Anterior cingulate cortex (tissue), 58 donors: ENCODE measurements around the gene VAC14.
"Not testable (repeated sequence)": the region's sequence is repeated elsewhere in the genome, so short reads cannot be mapped to it uniquely, and the experiment has no call there.

Experiments used
- DNase-seq, 58 donors: peaks; one replicate each; lab custom pipeline; 2025; lab: John Stamatoyannopoulos, UW

VAC14 gene

DNA sequence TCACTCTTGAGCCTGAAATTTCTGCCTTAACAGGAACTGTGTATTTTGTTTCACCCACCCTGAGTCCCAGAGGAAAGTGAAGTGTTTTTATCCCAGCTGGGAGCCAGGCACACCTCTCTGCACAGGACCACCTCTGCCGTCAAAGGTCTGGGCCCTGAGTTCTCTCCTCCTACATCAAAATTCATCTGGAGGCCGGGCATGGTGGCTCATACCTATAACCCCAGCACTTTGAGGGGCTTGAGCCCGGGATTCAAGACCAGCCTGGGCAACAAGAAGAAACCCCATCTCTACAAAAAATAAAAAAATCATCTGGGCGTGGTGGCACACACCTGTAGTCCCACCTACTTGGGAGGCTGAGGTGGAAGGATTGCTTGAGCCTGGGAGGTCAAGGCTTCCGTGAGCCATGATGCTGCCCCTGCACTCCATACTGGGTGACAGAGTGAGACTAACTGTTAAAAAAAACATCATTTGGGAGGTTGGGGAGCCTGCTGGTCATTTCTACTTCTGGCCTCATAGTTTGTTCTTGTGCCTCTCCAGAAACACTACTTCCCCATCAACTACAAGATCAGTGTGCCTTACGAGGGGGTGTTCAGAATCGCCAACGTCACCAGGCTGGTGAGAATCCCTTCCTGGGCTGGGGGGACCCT lies 144.8 kb downstream of the VAC14 start:
- no peak for DNase-seq

DNA sequence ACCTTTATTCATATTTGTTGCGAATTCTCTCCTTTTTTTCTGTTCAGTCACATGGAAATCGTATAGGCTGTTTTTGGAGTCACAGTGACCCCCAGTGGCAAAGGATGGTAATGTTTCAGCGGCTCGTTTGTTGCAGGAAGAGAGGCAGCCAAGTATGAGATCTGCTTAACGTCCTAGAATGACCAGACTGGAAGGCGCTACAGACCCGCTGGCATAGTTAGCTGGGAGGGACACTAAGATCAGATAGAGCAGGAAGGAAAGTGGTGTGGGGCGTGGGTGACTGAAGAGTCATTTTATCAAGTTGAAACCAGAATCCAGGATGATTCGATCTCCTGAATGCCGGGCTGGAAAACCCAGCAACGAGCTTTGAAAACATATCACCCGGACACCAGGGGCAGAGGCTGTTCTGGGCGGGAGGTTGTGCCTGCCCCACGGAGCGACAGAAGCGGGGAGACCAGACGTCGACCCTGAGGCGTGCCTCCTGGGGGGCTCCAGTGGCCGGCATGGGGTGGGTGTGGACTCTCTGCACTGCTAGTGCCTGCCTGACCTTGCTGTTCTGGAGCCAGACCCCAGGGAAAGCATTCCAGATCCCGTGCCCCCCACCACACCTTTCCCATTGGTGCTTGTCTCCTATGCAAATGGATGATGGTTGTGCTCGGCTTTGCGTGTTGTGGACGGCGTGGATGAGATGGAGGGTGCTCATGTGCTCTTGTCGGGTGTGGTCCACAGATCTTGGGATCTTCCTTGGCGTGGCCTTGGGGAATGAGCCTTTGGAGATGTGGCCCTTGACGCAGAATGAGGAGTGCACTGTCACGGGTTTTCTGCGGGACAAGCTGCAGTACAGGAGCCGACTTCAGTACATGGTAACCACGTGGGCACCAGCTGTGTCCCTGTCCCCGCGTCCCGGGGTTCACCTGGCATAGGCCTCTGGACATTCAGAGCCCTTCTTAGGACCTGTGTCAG lies 146.9 kb downstream of the VAC14 start:
- DNase-seq: peak in 49 of 58 donors; percentile 38 to 84 (median 62)

DNA sequence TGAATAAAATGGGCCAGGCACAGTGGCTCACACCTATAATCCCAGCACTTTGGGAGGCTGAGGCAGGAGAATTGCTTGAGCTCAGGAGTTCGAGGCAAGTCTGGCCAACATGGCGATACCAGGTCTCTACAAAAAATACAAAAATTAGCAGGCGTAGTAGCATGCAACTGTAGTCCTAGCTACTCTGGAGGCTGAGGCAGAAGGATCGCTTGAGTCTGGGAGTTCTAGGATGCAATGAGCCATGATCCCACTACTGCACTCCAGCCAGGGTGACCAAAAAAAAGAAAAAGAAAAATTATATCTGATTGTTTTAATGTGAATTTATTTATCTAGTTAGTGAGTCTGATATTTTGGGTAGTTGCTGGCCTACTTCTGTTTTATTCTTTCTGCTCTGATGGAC lies 147.6 kb downstream of the VAC14 start:
- DNase-seq: no peak

DNA sequence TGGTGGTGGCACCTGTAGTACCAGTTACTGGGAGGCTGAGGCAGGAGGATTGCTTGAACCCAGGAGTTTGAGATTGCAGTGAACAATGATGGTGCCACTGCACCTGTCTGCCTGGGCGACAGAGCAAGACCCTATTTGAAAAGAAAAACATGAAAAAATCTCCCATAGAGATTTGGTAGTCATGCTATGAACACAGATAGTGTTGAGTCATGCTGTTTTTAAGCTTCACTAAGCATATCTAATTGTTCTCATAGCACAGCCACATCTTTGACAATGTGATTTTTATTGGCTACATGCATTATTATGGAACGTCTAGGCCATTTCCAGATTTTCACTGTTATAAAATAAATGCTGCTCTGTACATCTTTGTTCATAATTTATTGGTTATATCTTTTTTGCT lies 148.6 kb downstream of the VAC14 start:
- no peak for DNase-seq

DNA sequence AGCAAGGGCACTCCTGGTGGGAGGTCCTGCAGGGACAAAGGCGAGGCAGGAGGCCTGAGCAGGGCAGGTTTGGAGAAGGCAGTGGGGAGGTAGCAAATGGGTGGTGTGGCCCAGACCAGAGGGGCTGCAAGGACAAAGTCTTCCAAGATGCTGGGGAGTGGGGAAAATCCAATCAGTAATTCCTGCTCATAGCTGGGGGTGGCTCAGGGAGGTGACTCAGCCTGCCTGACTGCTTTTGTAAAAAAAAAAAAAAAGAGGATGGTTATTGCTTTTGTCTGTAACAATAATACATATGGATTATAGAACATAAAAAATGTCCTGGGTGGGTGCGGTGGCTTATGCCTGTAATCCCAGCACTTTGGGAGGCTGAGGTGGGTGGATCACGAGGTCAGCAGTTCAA lies 149.4 kb downstream of the VAC14 start:
- DNase-seq: no peak

DNA sequence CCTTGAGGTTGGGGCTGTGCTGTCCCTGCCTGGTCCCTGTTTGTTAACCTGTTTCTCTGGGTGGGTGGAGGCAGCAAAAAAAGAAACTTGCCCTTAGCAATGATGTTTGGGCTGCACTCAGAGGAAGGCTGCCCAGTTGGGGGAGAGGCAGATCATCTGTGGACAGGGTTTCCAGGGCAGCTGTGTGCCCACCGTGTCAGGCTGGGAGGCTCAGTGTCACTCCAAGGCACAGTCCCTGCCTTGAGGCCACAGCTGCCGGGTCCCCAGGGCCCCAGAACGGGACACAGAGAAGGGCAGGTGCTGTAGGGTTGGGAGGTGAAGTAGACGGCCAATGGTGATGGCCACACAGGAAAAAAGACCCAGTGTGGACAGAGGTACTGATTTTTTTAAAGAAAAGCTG lies 150.7 kb downstream of the VAC14 start:
- no peak for DNase-seq

DNA sequence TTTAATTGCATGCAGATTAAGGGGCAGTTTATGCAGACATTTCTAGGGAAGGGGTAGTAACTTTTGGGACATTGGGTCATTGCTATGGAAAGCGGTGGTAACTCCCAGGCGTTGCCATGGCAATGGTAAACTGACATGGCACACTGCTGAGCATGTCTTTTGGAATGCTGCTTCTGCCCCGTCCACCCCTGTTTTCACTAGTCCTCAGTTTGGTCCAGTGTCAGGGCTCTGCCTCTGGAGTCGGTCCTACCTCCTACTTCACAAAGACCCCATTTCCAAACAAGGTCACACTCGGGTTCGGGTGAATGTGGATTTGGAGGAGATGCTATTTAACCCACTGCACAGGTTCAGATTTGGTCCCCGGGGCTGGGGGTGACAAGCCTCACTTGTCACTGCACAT lies 151.7 kb downstream of the VAC14 start:
- DNase-seq: no peak

DNA sequence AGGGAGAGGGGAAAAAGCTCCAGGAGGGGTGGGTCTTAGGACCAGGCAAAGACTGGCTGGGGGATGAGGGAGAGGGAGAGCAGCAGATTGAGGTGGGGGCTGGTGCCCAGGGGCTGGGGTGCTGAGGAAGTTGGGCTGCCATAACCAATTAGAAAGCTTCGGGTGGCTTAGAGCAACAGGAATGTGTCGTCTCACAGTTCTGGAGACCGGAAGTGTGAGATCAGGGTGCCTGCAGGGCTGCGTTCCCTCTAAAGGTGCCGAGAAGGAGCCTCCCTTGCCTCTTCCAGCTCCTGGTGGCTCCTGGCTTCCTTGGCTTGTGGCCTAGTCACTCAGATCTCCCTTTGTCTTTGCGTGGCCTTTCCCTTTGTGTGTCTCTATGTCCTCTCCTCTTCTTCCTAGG lies 152.4 kb downstream of the VAC14 start:
- no peak for DNase-seq

DNA sequence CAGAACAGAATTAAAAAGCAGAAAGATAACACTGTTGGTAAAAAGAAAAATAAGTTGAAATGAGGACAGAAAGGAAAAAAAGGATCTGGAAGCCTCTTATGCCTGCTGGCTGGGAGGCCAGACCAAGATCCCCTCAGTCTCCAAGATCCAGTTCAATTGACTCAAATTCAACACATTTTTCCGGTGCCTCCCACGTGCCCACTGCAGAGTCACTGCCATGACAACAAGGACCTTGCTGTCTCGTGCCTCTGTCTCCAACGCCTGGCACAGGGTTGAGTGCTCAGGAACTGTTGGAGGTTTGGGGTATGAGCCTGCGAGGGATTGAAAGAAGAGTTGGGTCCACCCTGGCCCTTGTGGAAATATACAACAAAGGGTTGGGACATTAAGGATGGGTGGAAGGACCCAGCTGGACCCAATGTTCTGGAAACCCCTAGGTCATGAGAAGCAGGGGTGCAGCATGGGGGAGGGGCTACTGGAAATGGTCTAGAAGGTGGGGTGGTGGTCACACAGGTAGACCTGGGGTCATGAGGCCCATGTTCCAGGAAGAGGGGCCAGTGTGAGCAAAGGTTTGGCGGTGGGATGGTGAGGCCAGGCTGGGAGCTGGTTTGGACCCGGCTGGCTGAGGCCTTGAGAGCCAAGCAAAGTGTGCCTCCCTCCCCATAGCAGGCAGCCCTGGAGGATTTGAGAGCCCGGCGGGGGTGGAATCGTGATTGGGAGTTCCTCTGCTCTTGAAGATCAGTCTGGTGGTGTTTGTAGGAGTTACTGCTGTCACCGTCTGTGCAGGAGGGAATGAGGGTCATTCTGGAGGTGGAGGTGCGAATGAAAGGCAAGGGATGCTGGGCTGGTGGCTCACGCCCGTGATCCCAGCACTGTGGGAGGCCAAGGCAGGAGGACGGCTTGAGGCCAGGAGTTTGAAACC lies 153.3 kb downstream of the VAC14 start:
- peak in 9 of 58 donors; percentile 13 to 56 (median 38) for DNase-seq

DNA sequence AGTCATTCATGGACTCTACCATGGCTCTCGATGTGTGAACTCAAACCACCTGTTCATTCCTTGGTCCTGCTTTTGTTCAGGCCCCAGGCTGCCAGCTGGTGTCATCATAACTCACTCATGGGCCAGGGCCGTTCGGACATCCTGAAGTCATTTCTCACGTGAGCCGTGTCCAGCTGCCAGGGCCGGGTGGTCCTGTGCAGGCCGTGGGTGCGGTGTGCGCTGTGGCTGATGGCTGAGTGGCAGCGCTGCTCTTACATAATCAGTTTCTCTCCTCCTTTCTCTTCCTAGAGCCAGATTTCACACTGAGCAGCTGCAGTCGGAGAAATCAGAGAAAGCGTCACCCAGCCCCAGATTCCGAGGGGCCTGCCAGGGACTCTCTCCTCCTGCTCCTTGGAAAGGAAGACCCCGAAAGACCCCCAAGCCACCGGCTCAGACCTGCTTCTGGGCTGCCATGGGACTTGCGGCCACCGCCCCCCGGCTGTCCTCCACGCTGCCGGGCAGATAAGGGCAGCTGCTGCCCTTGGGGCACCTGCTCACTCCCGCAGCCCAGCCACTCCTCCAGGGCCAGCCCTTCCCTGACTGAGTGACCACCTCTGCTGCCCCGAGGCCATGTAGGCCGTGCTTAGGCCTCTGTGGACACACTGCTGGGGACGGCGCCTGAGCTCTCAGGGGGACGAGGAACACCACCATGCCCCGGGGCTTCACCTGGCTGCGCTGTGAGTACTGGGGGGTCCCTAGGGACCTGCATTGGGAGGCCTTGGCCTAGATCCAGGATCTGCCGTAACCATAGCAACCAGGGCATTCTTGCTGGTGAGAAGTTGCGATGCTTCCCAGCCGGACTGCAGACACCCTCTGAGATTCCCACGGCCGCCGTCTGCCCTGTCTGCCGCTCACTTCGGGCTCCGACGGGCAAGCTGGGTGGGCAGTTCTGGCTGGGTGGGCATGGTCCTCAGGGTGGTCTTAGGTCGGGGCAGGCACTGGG lies 154.4 kb downstream of the VAC14 start, which contains the start of gene IL34:
Gene IL34 (plus strand): TSS at position 300 of the 982 bp plus-strand sequence. CDS start 389 bp downstream, at position 689.
- peak in 15 of 58 donors; percentile 6 to 58 (median 40) for DNase-seq

DNA sequence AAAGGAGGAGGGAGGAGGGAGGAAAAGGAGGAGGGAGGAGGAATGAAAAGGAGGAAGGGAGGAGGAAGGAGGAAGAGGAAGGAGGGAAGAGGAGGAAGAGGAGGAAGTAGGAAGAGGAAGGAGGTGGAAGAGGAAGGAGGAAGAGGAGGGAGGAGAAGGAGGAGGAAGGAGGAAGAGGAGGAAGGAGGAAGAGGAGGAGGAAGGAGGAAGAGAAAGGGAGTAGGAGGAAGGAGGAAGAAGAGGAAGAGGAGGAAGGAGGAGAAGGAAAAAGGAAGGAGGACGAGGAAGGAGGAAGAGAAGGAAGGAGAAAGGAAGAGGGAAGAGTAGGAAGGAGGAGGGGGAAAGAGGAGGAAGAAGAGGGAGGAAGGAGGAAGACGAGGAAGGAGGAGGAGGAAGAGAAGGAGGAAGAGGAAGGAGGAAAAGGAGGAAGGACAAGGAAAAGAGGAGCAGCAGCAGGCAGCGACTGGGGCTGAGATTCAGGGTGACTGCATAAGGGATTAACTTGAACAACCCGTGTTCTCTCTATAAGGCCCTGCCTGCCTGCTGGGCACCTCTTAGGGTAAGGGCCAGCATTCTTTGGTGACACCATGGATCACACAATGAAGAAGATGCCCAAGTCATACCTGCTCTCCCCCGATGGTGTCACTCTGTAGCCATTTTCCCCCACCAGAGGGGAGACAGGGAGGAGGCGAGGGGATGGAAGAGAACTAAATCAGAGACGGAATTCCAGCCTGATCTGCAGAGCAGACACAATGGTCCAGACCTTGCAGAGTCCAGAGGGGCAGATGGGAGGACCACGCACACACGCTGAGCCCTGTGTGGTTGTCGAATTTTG lies 156.0 kb downstream of the VAC14 start:
- DNase-seq: no peak

DNA sequence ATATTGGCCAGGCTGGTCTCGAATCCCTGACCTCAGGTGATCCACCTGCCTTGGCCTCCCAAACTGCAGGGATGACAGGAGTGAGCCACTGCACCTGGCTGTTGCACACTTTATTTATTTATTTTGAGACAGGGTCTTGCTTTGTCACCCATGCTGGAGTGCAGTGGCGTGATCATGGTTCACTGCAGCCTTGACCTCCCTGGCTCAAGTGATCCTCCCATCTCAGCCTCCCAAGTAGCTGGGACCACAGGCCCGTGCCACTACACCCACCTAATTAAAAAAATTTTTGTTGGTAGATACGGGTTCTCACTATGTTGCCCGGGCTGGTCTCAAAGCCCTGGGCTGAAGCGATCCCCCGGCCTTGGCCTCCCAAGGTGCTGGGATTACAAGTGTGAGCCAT lies 157.7 kb downstream of the VAC14 start:
- not testable (repeated sequence) for DNase-seq

DNA sequence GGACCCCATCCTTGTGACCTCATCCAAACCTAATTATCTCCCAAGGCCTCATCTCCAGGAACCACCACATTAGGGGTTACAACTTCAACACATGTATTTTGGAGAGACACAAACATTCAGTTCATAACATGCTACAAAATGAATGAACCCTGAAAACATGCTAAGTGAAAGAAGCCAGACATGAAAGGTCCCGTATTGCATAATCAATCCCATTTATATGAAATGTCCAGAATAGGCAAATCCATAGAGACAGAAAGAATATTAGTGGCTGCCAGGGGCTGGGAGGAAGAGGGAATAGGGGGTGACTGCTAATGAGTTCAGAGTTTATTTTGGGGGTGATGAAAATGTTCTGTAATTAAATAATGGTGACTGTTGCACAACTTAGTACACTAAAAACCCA lies 158.3 kb downstream of the VAC14 start:
- DNase-seq: no peak

DNA sequence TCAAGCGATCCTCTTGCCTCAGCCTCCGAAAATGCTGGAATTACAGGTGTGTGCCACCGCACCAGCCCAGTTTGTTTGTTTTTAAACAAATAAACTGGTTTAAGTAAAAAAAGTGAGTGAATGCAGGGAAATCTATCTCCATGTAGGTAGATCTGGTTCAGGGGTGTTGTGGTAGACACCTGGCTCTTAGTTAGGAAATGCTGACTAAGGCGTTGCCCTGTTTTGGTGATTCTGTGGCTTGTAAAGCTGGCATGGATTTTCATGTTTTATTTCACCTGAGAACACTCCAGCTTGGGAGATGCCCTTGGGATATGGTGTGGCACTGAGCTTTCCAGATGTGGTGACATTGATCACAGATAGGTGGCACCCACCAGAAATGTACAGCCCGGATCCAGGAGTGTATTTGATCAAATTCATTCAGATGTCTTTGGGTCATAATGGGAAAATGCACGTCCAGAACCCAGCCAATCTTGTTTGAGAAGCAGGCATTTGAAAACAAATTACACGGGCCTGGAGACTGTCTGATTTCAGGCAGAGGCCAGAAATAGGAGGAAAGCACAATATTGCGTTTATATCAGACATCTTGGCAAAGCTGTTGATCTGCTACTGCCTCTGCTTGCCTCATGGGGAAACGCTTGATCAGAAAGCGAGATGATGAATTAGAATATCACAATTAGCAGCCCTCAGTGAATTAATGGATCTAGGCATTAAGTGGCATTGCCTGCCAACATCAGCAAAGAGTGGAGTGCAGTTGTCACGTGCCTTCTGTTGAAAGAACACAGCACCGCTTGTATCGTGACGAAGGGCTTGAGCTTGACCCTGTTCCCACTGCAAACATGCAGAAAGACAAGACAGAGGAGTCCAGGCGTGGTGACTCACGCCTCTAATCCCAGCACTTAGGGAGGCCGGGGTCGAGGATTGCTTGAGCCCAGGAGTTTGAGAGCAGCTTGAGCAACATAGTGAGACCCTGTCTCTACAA lies 161.9 kb downstream of the VAC14 start:
- peak in 6 of 58 donors; percentile 0 to 61 (median 16) for DNase-seq
